ENCODE results near the gene ENTHD1. TPM values are rescaled to one million over a fixed set of nuclear protein-coding genes. Genes with fewer than 3 reads are reported as not detected.

ENTHD1 gene
- total and polyA plus RNA-seq, 9 of the 15 experiments (the other 6 are each of a cell fraction or from before 2014, with no cell fraction given): 0.13 to 0.98 (median 0.35) TPM

- ChIA-PET CTCF (ENCODE audit: low intra/inter-chr PET ratio) (no interaction called here), POLR2A (interaction anchor here (0.6 to 2.7 kb wide), 2 partner anchors 12 to 1672 kb away, joined by 3 to 7 read pairs; no protein-coding TSS in a partner anchor)
- H3K27ac ChIP-seq (ENCODE audit: extremely low read depth, low read depth, low read length): peak overlapping the region; percentile 38; the same call in 1 of the 3 replicates
- peak; percentile 11 for FAIRE-seq
- H3K4me3 ChIP-seq: no peak overlapping the region
- 77% methylated on average over 4 of the region's 4 CpGs for WGBS (ENCODE audit: insufficient coverage, low coverage, missing lambda C conversion rate)
- peak overlapping the region; percentile 59 for H2AFZ ChIP-seq (ENCODE audit: low read depth, low read length)
- no peaks in the 10 kb centered on the region for H3K36me3 ChIP-seq (ENCODE audit: control insufficient read depth, insufficient read depth, low read length)
- no peaks in the 10 kb centered on the region for H3K9me1 ChIP-seq (ENCODE audit: control insufficient read depth, insufficient read depth, low read length)
- intact Hi-C loops (cut with micrococcal nuclease) (loop anchor here (10.0 kb wide), 1 partner anchor 73 kb away; no protein-coding TSS in a partner anchor), in situ Hi-C loops (cut with MboI) (no loop called here)
- no peak for ATAC-seq
- TF ChIP-seq CEBPB (tag; IDR thresholded peaks at IDR 0.05) (0 out of 2 replicates have a peak, but pooled peaks have one; percentile 19), ZNF407 (IDR thresholded peaks at IDR 0.05; ENCODE audit: low read depth) (no peak), ZNF740 (CRISPR knock-in tag; IDR thresholded peaks at IDR 0.05) (no peak), ZNF740 (tag; IDR thresholded peaks at IDR 0.05) (no peak), NFE2 (IDR thresholded peaks at IDR 0.05; ENCODE audit: low read depth) (peak; percentile 63), C11orf30 (IDR thresholded peaks at IDR 0.05; ENCODE audit: low read depth) (peak; percentile 28; the same call in 1 of the 2 replicates), ARID1B (IDR thresholded peaks at IDR 0.05) (0 out of 2 replicates have a peak, but pooled peaks have one; percentile 5), ZNF316 (IDR thresholded peaks at IDR 0.05) (0 out of 2 replicates have a peak, but pooled peaks have one; percentile 12)
- no peak for DNase-seq (ENCODE audit: extremely low read depth in 1 of 4, low spot score in 3 of 4)
- no peaks in the 10 kb centered on the region for H3K9me3 ChIP-seq (replicated peaks; ENCODE audit: control insufficient read depth, insufficient read depth, low read depth, low read length)
- no peaks in the 10 kb centered on the region for H3K27me3 ChIP-seq (ENCODE audit: control insufficient read depth in 2 of 2, insufficient read depth in 2 of 2, low read length in 2 of 2)
- peaks cover 0 to 7% of the 10 kb centered on the region in 2 experiments; a peak in 3 of 5 replicates for H3K4me1 ChIP-seq (replicated peaks in 1 of 2; ENCODE audit: control insufficient read depth in 2 of 2, insufficient read depth in 2 of 2, low read length in 2 of 2)
- no peak overlapping the region for H3K4me2 ChIP-seq (ENCODE audit: insufficient read depth, low read length)
- H3K79me2 ChIP-seq (ENCODE audit: control insufficient read depth, insufficient read depth, low read length): no peaks in the 10 kb centered on the region
- no peaks in the 10 kb centered on the region for H4K20me1 ChIP-seq (replicated peaks; ENCODE audit: control insufficient read depth, insufficient read depth, low read length)
- BruUV-seq (replicated peaks): no TSS peak
- H3K9ac ChIP-seq (ENCODE audit: insufficient read depth in 1 of 2, low read depth in 2 of 2, low read length in 2 of 2): no peak overlapping the region
Observed at GRCh38 chr22:39851606-39852315, 41.8 kb downstream of the ENTHD1 start.

Data from K562 (cell line).